NCI-H526 treated with DMSO at 0.1 percent for 48 hours (cell line): Measurements from ENCODE around the gene THADA.

Source experiments
- DNase-seq: peaks from one replicate; lab custom pipeline; 2025; lab: John Stamatoyannopoulos, UW

The THADA gene

DNA sequence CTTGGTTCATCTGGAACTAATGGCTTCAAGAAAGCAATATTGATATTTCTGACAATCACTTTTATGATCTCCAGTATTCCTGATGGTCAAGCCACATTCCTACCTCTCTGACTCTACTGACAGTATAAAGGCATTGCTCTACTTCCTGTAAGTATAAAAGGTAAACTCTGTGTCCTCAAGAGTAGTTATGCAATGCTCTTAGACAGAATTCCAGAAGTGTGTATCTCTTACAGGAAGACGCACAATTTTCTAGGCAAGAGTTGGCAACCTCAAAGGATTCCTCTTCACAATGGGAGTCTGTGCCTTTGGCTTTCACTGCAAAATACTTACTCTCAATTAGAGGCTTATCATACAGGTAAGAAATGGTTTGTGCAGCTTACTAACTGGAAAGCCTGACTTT is 100.1 kb downstream of the THADA start:
- DNase-seq: no peak

DNA sequence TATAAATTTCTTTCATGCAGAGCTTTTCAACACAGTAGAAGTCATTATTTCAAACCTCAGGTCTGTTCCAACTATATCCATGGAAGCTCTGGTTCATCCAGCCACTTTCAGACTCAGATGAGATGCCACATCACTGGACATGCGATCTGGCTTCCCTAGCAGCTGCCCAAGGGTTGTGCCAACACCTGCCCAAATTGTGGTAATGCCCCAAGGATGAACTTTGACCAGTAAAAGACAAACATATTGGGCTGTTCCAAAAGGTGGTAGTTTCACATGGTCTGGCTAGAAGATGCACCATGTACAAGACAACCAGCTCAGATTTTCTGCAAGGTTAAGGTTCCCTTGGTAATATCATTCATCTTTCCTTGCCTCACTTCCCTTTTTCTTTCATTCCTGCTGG is 101.9 kb downstream of the THADA start:
- no peak for DNase-seq

DNA sequence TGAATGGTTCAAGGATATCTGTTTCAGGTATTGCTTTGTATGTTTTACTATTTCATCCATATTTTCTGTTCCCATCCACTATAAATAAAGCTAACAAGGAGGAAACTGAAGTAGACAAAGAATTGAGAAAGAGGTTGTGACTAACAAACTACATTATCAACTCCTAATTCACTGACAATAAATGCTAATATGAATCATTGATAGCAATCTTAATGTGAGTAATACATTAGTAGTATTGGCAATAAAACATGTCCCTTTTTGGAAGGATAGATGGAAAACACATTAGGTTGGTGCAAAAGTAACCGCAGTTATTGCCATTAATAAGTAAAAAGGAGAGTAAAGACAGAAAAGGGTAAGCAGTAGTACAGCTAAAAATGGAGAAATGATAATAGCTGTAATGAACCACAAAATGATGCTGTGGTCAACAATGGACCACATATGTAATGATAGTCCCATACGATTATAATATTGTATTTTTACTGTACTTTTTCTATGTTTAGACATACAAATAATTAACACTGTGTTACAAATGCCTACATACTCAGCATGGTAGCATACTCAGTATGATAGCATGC is 104.7 kb downstream of the THADA start:
- no peak for DNase-seq

DNA sequence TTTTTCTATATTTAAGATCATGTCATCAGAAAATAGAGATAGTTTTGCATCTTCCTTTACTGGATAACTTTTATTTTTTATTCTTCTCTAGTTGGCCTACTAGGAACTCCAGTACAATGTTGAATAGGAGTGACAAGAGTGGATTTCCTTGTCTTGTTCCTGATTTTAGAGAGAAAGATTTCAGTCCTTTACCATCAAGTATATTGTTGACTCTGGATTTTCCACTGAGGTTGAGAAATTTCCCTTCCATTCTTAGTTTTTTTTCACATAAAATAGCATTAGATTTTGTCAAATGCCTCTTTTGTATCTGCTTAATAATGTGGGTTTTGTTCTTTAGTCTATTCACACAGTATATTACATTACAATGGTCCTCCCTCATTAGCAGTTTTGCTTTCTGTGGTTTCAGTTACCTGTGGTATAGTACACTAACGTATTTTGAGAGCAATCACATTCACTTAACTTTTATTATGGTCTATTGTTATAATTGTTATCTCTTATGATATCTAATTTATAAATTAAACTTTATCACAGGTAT is 105.5 kb downstream of the THADA start:
- no peak for DNase-seq

DNA sequence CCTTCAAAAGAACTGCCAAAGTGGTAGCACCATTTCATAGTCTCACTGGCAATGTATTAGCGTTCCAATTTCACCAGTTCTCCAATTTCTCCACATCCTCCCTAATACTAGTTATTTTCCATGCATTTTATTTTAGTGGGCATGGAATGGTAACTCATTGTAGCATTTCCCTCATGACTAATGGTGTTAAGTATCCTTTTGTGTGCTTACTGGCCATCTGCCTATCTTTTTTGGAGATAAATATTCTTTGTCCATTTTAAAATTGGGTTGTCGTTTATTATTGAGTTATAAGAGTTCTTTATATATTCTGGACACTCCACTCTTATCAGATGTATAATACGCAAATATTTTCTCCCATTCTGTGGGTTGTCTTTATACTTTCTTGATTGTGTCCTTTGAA is 107.1 kb downstream of the THADA start:
- no peak for DNase-seq

DNA sequence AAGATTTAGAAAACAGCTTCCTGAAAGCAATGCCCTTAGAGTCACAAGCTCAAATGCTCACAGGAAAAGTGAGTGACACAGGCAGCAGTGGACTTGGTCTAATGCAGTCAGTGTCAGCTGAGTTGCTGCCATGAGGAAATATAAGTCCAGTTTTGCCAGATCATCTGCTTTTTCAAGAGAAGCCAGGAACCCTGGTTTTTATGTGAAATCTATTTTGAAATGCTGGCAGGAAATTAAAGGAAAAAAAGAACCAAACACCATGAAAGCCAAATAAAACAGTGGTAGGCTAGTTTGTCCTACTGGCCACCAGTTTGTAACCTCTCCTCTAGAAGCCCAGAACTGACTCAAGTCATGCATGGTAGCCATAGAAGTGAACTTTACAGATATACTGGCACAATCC is 109.2 kb downstream of the THADA start:
- no peak for DNase-seq

DNA sequence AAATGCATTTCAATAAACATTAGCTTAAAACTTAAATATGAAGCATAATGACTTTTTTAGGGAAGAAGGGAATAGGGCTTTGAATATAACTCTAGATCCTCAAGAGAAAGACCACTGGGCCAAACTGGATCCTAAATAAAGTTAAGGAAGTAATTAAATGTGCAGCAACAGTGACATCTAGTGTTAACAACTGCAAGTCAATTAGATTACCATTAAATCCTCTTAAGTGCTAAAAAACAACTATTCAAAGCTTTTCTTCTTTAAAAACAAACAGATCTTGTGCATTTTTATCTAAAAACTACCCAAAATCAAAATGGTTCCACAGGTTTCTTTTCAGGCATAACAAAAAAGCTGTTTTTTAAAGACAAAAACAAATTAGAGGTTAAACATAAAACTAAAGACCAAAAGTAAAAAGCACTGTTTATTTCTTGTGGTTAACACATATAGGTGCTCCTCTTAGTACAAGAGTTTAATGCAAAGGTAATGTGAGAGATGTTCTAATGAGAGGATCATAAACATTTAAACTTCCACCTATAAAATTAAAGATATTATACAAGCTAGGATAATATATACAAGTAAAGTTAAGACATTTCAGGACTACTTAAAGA is 111.4 kb downstream of the THADA start:
- peak; percentile 39 for DNase-seq

DNA sequence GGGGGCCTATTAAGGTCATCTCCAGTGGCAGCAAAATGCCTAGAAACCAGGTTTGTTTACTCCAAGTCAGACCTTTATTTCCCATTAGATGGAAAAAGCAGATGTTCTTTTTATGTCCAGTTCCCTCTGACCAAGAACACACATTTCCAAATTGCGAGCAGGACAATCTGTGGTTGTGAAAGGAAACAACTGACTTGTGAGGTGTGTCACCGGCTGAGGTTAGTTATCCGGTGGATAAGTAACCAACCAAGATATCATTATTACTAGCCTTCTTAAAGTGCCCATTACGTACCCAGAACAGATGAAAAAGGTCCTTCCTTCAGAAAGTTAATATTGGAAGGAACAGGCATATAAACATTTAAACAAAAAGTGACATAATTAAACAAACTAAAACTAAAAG is 112.9 kb downstream of the THADA start:
- DNase-seq: no peak

DNA sequence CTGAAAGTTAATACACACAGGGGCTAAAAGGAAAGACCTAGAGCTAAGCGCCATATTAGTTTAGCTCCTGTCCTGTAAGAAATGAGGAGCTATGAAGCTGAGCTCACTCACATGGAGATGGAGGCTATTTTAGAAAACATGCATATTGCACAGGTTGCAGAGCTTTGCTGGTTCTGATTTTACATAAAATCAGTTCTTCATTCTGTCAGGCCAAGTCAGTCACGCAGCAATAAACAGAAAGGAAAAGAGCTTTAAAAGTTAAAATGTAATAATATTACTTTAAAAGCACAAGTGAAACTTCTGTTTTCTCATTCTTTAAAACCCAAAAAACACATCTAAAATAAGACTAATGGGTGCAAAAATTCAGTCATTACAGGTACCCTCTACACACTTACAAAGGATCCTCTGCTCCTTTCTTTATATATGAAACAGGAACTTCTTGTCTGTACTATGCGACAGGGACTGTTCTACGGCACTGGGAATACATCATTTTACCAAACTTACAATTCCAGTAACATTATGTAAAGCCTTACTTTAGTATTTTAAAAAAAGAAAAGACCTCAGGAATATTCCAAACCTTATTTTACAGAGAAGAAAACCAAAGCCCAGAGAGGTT is 113.8 kb downstream of the THADA start:
- no peak for DNase-seq

DNA sequence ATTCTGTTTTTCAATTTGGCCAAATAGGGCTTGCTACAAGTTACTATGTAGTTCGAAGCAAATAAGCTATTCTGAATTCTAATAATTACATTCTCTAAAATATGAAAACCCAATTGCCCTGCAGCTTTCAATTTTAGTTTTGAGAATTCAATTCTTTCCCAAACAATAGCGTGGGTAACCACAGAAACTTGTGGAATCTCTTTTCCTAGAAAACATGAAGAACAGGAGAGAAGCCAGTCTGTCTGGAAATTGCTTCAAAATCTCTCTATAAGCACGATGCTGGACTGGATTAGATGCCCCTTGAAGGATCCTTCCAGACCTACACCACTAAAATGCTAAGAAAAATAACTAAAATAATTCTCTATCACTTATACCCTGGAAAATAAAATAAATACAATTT is 115.0 kb downstream of the THADA start:
- no peak for DNase-seq

DNA sequence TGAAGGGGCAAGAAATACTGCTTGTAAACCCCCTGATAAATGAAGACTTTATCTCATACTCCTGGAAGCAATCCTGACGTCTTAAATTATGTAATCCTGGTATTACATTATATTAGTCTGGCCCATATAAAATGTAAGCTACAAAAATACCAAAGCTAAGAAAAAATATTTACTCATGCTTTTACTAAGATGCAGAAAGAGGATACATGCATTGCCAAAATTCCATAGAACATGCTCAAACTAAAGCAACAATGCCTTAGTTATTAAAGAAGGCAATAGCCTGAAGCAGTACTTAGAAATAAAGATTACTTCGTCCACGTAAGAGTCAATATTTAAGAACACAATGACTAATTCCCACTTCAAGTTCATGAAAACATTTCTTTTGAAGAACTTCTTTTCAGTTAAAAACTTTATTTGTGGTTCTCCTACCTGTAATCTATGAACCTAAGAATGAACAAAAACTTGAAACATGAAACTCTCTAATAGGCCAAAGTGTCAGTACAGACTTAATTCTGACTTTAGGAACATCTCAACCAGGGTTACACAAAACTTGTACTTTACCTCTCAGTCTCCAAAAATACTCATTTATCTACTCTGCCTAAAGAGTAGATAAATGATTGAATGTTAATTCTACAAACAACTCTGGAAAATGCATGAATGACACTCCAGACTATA is 117.3 kb downstream of the THADA start:
- DNase-seq: no peak

DNA sequence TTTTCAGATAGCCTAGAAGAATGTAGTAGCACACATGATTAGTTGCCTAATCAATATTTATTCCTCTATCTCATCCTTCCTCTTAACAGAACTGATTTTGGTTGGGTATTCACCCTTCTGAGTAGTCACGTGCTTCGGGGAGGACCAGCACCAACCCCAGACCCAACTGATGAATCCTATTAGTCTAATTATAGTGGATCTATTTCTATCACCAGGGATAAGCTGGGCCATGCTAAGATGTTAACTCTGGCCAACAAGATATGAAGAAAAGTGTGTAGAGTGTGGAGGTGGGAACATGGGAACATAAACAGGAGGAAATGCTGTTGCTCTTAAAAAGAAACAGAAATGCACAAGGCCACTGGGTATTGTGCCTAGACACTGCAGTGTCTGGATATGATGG is 119.9 kb downstream of the THADA start:
- DNase-seq: no peak

DNA sequence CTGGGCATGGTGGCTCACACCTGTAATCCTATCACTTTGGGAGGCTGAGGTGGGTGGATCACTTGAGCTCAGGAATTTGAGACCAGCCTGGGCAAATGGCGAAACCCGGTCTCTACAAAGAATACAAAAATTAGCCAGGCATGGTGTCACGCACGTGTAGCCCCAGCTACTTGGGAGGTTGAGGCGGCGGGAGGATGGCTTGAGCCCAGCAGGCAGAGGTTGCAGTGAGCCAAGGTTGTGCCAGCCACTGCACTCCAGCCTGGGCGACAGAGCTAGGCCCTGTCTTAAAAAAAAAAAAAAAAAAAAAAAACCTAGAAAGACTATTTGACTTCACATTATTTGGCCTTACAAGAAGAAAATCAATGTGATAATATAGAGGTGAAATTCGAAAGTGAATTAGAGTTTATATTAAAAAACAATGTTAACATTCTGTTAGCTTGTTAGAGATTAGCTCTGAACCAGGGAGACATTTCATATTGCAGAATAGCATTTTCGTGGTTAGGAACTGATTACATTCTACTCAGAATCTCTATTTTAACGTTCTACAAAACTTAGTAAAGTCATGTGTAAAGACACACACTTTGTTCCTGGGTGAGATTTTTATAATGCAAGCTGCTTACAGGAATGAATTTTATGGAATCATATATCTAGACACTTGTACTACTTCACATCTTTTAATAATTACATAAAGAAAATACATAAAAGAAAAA is 120.5 kb downstream of the THADA start:
- no peak for DNase-seq

DNA sequence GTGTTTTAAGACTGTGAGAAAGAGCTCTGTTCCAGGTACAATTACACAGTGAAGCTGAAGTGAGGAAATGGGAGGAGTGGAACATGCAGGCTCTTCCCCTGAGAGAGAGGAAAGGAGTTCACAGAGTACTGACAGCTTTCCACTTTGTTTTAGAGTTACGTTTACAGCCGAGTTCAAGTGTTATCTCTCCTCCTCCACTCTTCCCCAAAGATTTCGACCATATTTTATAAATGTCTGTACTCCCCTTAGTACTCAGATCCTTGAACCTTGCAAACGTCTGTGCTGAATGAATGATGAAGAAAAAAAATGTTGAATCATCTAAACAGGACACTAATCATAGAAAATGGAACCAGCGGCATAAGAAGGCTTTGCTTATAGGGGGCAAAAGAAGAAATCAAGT is 121.6 kb downstream of the THADA start:
- DNase-seq: no peak

DNA sequence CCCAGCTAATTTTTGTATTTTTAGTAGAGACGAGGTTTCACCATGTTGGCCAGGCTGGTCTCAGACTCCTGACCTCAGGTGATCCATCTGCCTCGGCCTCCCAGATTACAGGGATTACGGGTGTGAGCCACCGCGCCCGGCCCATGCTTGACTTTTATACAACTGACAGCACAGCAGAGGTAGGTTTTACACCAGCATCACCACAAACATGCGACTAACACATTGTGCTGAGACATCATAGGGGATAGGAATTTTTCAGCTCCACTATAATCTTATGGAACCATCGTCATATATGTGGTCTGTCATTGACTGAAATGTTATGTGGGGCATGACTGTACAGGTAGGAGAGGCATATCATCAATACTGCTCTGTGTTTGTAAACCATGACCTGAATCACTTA is 122.1 kb downstream of the THADA start:
- DNase-seq: no peak

DNA sequence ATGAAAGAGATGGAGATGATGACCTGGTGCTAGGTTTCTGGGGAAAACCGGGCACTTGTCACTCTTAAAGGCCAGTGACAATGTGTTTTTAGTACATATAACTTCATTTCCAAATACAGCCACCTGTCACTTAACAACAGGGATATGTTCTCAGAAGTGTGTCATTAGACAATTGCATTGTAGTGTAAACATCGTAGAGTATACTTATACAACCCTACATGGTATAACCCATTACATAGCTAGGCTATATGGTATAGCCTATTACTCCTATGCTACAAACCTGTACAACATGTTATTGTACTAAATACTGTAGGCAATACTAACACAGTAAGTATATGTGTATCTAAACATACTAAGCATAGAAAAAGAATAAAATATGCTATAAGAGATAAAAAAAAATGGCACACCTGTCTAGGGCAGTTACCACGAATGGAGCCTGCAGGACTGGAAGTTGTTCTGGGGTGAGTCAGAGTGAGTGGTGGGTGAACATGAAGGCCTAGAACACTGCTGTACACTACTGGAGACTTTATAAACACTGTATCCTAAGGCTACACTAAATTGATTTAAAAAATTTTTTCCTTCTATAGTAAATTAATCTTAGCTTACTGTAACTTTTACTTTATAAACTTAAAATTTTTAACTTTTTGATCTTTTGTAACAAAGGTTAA is 123.2 kb downstream of the THADA start:
- no peak for DNase-seq

DNA sequence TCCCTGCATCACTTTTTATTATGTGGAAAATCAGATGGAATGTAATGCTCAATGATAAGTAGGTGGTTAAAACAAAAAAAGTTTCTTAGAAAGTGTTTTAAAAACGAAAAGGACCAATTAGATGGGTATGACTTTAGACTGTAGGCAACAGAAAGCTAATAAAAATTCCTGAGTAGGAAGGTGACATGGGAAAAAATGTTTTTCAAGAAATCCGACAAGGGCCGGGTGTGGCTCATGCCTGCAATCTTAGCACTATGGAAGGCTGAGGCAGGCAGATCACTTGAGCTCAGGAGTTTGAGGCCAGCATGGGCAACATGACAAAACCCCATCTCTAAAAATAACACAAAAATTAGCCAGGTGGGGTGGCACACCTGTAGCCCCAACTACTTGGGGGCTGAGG is 126.1 kb downstream of the THADA start:
- no peak for DNase-seq

DNA sequence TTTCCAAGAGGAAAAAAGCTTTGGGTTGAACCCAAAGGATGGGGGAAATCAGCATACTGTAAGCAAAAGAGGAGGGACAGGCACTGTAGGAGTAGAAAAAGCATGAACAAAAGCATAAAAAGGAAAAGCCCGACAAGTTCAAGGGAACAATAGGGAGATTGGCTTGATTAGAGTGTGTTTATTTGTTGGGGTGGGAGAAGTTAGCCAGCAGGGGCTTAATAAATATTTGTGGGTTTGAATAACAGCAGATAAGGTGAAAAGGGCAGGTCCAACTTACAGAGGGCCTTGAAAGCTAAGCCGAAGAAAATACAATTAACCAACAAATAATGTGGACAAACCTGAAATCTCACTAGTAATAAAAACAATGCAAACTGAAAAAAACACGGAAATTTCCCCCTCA is 126.7 kb downstream of the THADA start:
- no peak for DNase-seq

DNA sequence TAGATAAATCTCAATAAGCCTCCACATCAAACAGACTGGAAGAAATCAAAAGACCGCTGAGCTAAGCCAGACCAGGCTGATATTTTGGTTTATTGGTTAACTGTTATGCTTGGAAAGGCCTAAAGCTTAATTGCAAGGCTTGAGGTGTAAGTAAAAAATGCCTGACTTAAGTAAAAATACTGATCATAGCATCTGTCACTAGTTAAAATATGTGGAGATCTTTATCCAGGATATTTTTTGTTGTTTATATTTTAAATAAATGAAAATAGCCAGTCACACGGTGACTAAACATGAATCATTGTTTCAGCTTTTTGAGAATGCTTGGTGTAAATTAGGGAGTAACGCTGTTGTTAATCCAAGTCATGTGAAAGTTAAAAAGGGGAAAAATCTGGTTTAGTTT is 127.9 kb downstream of the THADA start:
- no peak for DNase-seq

DNA sequence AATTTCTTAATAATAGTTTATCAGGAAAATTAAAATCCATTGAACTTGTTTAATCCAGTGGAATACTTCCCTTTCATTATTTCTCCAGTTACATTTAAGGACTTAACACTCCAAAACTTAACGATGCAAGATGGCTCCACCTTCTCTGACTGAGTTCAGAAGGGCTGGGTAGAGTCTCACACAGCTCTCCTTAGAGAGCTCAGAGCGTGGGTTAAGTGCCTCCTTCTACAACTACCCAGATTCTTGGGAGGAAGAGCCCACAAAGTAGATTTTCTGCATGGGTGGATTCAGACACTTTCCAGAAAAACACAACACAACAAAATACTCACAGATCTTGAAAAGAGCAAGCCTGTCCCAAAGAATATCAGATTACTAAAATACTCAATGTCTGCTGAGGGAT is 130.6 kb downstream of the THADA start:
- DNase-seq: no peak

DNA sequence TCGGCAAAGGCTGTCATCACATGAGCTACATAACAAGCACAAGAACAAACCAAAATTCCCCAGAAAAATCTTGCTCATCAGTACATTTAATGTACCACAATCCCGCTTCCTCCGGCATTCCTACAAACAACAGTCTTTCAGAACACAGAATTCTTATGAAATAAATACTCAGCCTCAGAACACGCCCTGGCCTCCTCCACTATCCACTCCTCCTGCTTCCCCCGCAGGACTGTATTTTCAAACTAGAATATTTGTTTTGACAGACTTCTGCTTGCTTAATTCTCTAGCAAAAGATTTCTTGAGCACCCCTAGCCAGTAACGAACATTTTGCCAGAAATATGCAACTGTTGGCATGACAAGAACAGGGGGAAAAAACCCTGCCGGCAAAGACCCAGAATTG is 131.2 kb downstream of the THADA start:
- DNase-seq: no peak
